A549 (cell line): ENCODE measurements around the gene TMEM163. TPM values are rescaled to one million over a fixed set of nuclear protein-coding genes. Genes with fewer than 3 reads are reported as not detected.

ENCODE experiments used
- ATAC-seq, 2 experiments: fragments of 200-7000 bp in 1 of 2; fragments of >200 bp in 1 of 2; cut with Nextera tagmentation in 1 of 2; cut with Tn5 transposase in 1 of 2; 3 replicates each; pipeline versions ENCODE4 v1.8.0 to v1.9.1; 2018 to 2020; ENCODE audit warnings: mild to moderate bottlenecking in 1 of 2, moderate library complexity in 1 of 2
- CTCF ChIA-PET: fragments of 300-600 bp; sonication (Branson Sonifier 250); formaldehyde crosslinking; extraction: SDS; loops from one replicate; lab custom pipeline; 2021; ENCODE audit warnings: antibody characterized with exemption, inconsistent platforms; lab: Yijun Ruan, JAX
- POLR2A ChIA-PET: fragments of 350-600 bp; formaldehyde crosslinking; extraction: SDS; loops from one replicate; lab custom pipeline; 2021; ENCODE audit warnings: antibody characterized with exemption, inconsistent platforms; lab: Yijun Ruan, JAX
- DNase-seq, 2 experiments: peaks; one replicate each; pipeline versions ENCODE4 v3.0.0 to v3.0.0-alpha.2; 2011 to 2016; ENCODE audit warnings: low read depth in 1 of 2, low spot score in 1 of 2
- FAIRE-seq: peaks from 2 replicates; lab custom pipeline; 2011; peaks lifted over from hg19 to GRCh38; lab: Jason Lieb, UNC
- H3K27ac ChIP-seq, 2 experiments: fragments of >200 bp; sonication (Bioruptor Twin); formaldehyde crosslinking; 3 replicates each; pipeline ENCODE4 v1.5.1; 2016 to 2017
- H3K4me1 ChIP-seq: fragments of >200 bp; sonication (Bioruptor Twin); formaldehyde crosslinking; 3 replicates; pipeline ENCODE4 v1.6.1; 2016
- H3K4me2 ChIP-seq: fragments of >200 bp; sonication (Bioruptor Twin); formaldehyde crosslinking; 3 replicates; pipeline ENCODE4 v1.6.1; 2016
- H3K4me3 ChIP-seq: fragments of >200 bp; sonication (Bioruptor Twin); formaldehyde crosslinking; 3 replicates; pipeline ENCODE4 v1.5.1; 2016
- H3K9me3 ChIP-seq: fragments of >200 bp; sonication (Bioruptor Twin); formaldehyde crosslinking; 3 replicates; pipeline ENCODE4 v1.6.1; 2016
- BHLHE40 ChIP-seq: IDR thresholded peaks from 2 replicates; pipeline ENCODE4 v1.6.1; 2012; ENCODE audit warnings: low read depth, low read length, inconsistent platforms
- CBX8 ChIP-seq: fragments of 200-600 bp; sonication (generic); IDR thresholded peaks from 2 replicates; pipeline ENCODE4 v1.6.1; 2016
- CHD2 ChIP-seq: fragments of 150-350 bp; IDR thresholded peaks from 2 replicates; pipeline ENCODE4 v1.6.1; 2014; ENCODE audit warnings: low read length; ENCODE audit not compliant: partially characterized antibody
- CHD4 ChIP-seq: fragments of 200-600 bp; sonication (generic); IDR thresholded peaks from 2 replicates; pipeline ENCODE4 v1.6.1; 2016; ENCODE audit warnings: antibody characterized with exemption, mild to moderate bottlenecking, borderline replicate concordance
- EHMT2 ChIP-seq: fragments of 200-600 bp; sonication (generic); IDR thresholded peaks from 2 replicates; pipeline ENCODE4 v1.6.1; 2016; ENCODE audit warnings: antibody characterized with exemption, low read depth, mild to moderate bottlenecking, moderate library complexity
- ESRRA ChIP-seq: fragments of 150-350 bp; IDR thresholded peaks from 2 replicates; pipeline ENCODE4 v1.6.1; 2014; ENCODE audit warnings: mild to moderate bottlenecking, low read length, borderline replicate concordance
- FOSB ChIP-seq: fragments of 250-450 bp; sonication (Bioruptor Pico); IDR thresholded peaks from 2 replicates; pipeline ENCODE4 v1.5.0; 2020; ENCODE audit warnings: mild to moderate bottlenecking, moderate library complexity
- FOSL2 ChIP-seq, 2 experiments: fragments of 450-650 bp in 1 of 2; fragments of >200 bp in 1 of 2; sonication (Bioruptor Twin) in 1 of 2; formaldehyde crosslinking; IDR thresholded peaks; 2 replicates each; pipeline versions ENCODE4 v1.5.0 to v1.6.1; 2016 to 2020; ENCODE audit warnings: mild to moderate bottlenecking in 1 of 2, moderate library complexity in 1 of 2
- HDAC2 ChIP-seq: fragments of 200-600 bp; sonication (generic); IDR thresholded peaks from 2 replicates; pipeline ENCODE4 v1.6.1; 2016
- HEYL ChIP-seq: fragments of 250-450 bp; sonication (Bioruptor Pico); IDR thresholded peaks from 2 replicates; pipeline ENCODE4 v1.8.0; 2021; ENCODE audit warnings: mild to moderate bottlenecking, moderate library complexity
- HOXB13 ChIP-seq: fragments of 250-450 bp; sonication (Bioruptor Pico); IDR thresholded peaks from 2 replicates; pipeline ENCODE4 v1.5.0; 2020; ENCODE audit warnings: low read depth, mild to moderate bottlenecking, moderate library complexity
- KDM1A ChIP-seq: fragments of 200-600 bp; sonication (generic); IDR thresholded peaks from 2 replicates; pipeline ENCODE4 v1.6.1; 2016; ENCODE audit warnings: low read depth, mild to moderate bottlenecking
- KDM5A ChIP-seq: fragments of 200-600 bp; sonication (generic); IDR thresholded peaks from 2 replicates; pipeline ENCODE4 v1.6.1; 2016; ENCODE audit warnings: antibody characterized with exemption, mild to moderate bottlenecking
- MAFK ChIP-seq: fragments of 450-650 bp; IDR thresholded peaks from 2 replicates; pipeline ENCODE4 v1.6.1; 2014; ENCODE audit not compliant: partially characterized antibody
- MAZ ChIP-seq: fragments of 150-350 bp; IDR thresholded peaks from 2 replicates; pipeline ENCODE4 v1.6.1; 2014; ENCODE audit warnings: antibody characterized with exemption, low read depth, low read length, borderline replicate concordance
- MYC ChIP-seq: IDR thresholded peaks from 2 replicates; pipeline ENCODE4 v1.6.1; 2012; ENCODE audit warnings: mild to moderate bottlenecking, inconsistent platforms, low read length, improper control_type of control experiment, borderline replicate concordance
- NPAS2 ChIP-seq: fragments of 250-450 bp; sonication (Bioruptor Pico); IDR thresholded peaks from 2 replicates; pipeline ENCODE4 v1.8.0; 2022; ENCODE audit warnings: mild to moderate bottlenecking, moderate library complexity, borderline replicate concordance
- RAD21 ChIP-seq, 2 experiments: fragments of >200 bp in 1 of 2; sonication (Bioruptor Twin) in 1 of 2; formaldehyde crosslinking in 1 of 2; IDR thresholded peaks in 1 of 2; conservative IDR thresholded peaks in 1 of 2; 2 replicates in 1 of 2; 3 replicates in 1 of 2; pipeline ENCODE4 v1.6.1; 2012 to 2018; ENCODE audit warnings: inconsistent platforms in 1 of 2
- RARB ChIP-seq: fragments of 250-450 bp; sonication (Bioruptor Pico); IDR thresholded peaks from 2 replicates; pipeline ENCODE4 v1.8.0; 2021; ENCODE audit warnings: mild to moderate bottlenecking, moderate library complexity
- SMC3 ChIP-seq: fragments of >200 bp; sonication (Bioruptor Twin); formaldehyde crosslinking; IDR thresholded peaks from 3 replicates; pipeline ENCODE4 v1.6.1; 2018; ENCODE audit warnings: inconsistent platforms
- SREBF2 ChIP-seq: fragments of 450-650 bp; IDR thresholded peaks from 2 replicates; pipeline ENCODE4 v1.6.1; 2014; ENCODE audit warnings: mild to moderate bottlenecking, moderate library complexity
- TFCP2L1 ChIP-seq: fragments of 250-450 bp; sonication (Bioruptor Pico); IDR thresholded peaks from 2 replicates; pipeline ENCODE4 v1.5.0; 2021; ENCODE audit warnings: mild to moderate bottlenecking
- TP53 ChIP-seq: fragments of 250-450 bp; sonication (Bioruptor Pico); IDR thresholded peaks from 2 replicates; pipeline ENCODE4 v1.5.0; 2021; ENCODE audit warnings: mild to moderate bottlenecking, moderate library complexity
- WGBS: methylation state at CpG from one replicate; pipeline ENCODE4 v1.1.6; 2017; ENCODE audit errors: missing lambda C conversion rate; 5-methylcytosine and 5-hydroxymethylcytosine counted together
- polyA plus RNA-seq, 4 experiments: library from polyadenylated mRNA; depleted of rRNA in 3 of 4; stranded (reverse); fragments of >200 nt; fragmentation: RNase III in 1 of 4; extraction: RNeasy Plus Mini Kit Qiagen cat#74134 plus additional on column Dnase treatment in 1 of 4; gene quantifications; 2 replicates in 3 of 4; 3 replicates in 1 of 4; pipeline ENCODE4 v1.2.3, GENCODE V29; 2011 to 2017
- TF ChIP-seq, protein P1 (sequence below): fragments of 250-450 bp; sonication (Bioruptor Pico); IDR thresholded peaks from 2 replicates; pipeline ENCODE4 v1.5.0; 2021; ENCODE audit warnings: mild to moderate bottlenecking, moderate library complexity, borderline replicate concordance
- TF ChIP-seq, protein P2 (sequence below): IDR thresholded peaks from 2 replicates; pipeline ENCODE4 v1.6.1; 2012
- TF ChIP-seq, protein P3 (sequence below): fragments of >200 bp; sonication (Bioruptor Twin); formaldehyde crosslinking; IDR thresholded peaks from 3 replicates; pipeline ENCODE4 v1.5.1; 2016
- TF ChIP-seq, protein P4 (sequence below): IDR thresholded peaks from 2 replicates; pipeline ENCODE4 v1.6.1; 2012; ENCODE audit warnings: low read depth, borderline replicate concordance

The TMEM163 gene
- polyA plus RNA-seq, 2 of the 4 experiments (the other 2 are of a cell fraction) = not detected

DNA sequence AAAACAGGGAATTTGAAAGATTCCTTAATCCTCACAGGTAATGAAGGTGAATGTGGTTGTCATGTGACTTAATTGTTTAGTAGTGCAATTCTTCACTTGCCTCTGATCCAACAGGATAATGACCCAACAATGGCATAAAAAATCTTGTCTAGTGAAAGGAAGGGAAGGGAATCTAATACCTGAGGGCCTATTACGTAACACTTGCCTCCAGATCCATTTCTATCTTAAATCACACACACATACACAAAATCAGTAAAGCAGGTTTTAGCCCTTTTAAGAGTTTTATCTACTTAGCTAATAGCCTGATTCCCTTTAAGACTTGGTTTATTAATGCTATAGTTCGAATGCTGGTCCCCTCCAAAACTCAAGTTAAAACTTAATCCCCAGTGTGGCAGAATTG is 118.6 kb downstream of the TMEM163 start:
- FAIRE-seq = no peak
- 7% methylated on average over 2 of the region's 2 CpGs for WGBS
- TF ChIP-seq CBX8 = no peak
- no peak for TF ChIP-seq SREBF2
- no peak for TF ChIP-seq BHLHE40
- no peak for TF ChIP-seq MYC
- no peak for TF ChIP-seq RAD21 (conservative IDR thresholded peaks at IDR 0.05 in 1 of 2, IDR thresholded peaks at IDR 0.05 in 1 of 2)
- TF ChIP-seq TFCP2L1 = no peak
- TF ChIP-seq, protein P1, sequence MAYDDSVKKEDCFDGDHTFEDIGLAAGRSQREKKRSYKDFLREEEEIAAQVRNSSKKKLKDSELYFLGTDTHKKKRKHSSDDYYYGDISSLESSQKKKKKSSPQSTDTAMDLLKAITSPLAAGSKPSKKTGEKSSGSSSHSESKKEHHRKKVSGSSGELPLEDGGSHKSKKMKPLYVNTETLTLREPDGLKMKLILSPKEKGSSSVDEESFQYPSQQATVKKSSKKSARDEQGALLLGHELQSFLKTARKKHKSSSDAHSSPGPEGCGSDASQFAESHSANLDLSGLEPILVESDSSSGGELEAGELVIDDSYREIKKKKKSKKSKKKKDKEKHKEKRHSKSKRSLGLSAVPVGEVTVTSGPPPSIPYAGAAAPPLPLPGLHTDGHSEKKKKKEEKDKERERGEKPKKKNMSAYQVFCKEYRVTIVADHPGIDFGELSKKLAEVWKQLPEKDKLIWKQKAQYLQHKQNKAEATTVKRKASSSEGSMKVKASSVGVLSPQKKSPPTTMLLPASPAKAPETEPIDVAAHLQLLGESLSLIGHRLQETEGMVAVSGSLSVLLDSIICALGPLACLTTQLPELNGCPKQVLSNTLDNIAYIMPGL (CRISPR knock-in tag) = no peak
- TF ChIP-seq MAZ = no peak
- TF ChIP-seq MAFK = no peak
- TF ChIP-seq FOSB = no peak
- TF ChIP-seq KDM5A = no peak
- ChIA-PET CTCF (no interaction called here), POLR2A (no interaction called here)
- no peaks in the 10 kb centered on the region for H3K4me1 ChIP-seq
- no peak overlapping the region for H3K4me2 ChIP-seq
- no peak for ATAC-seq
- no peak for DNase-seq
- H3K27ac ChIP-seq = no peak overlapping the region
- H3K9me3 ChIP-seq = 0 out of 3 replicates have a peak, but pooled peaks cover 3% of the 10 kb centered on the region
- no peak overlapping the region for H3K4me3 ChIP-seq

DNA sequence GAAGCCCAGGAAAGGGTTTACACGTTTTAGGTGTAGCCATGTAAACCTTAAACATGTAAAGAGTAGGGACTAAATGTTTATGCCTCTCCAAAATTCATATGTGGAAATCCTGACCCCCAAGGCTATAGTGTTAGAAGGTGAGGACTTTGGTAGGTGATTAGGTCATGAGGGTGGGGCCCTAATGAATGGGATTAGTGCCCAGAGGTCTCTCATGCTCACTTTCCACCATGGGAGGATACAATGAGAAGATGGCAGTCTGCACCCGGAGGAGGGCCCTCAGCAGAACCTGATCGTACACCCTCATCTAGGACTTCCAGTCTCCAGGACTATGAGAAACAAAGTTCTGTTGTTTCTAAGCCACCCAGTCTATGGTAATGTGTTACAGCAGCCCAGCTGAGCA is 119.6 kb downstream of the TMEM163 start:
- ATAC-seq (no peak), DNase-seq (no peak), FAIRE-seq (no peak)
- POLR2A ChIA-PET = no interaction called here
- CTCF ChIA-PET = interaction anchor here (0.6 kb wide), 1 partner anchor 185 kb away, joined by 7 read pairs; no protein-coding TSS in a partner anchor
- Histone ChIP-seq H3K9me3 (0 out of 3 replicates have a peak, but pooled peaks cover 3% of the 10 kb centered on the region), H3K4me3 (no peak overlapping the region), H3K4me1 (no peaks in the 10 kb centered on the region), H3K4me2 (no peak overlapping the region), H3K27ac (no peak overlapping the region)
- 24% methylated on average over 3 of the region's 3 CpGs for WGBS
- no peak for TF ChIP-seq SMC3
- TF ChIP-seq RAD21 (conservative IDR thresholded peaks at IDR 0.05 in 1 of 2, IDR thresholded peaks at IDR 0.05 in 1 of 2) = no peak
- no peak for TF ChIP-seq TP53 (CRISPR knock-in tag)
- no peak for TF ChIP-seq CHD2
- no peak for TF ChIP-seq HDAC2
- no peak for TF ChIP-seq MAZ
- no peak for TF ChIP-seq KDM1A
- TF ChIP-seq RARB = no peak
- no peak for TF ChIP-seq HOXB13
- TF ChIP-seq NPAS2 = no peak
- TF ChIP-seq, protein P2, sequence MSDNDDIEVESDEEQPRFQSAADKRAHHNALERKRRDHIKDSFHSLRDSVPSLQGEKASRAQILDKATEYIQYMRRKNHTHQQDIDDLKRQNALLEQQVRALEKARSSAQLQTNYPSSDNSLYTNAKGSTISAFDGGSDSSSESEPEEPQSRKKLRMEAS = no peak

DNA sequence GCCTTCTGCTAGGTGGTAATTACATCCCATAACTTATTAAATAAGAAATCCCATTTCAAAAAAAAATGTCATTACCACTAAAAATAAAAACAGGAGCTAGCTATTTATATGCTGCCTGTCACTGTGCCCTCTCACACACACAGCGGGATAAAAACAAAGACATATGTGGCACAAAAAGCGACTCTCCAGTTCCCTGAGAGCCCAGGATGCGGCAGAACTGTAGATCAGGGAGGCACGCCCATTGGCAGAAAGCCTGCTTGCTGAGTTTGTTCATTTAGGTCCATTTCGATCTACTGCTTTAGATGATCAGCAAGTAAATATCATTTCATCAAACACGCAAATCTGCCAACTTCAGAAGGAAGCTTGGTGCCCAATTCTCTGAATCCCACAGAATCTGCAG is 124.4 kb downstream of the TMEM163 start:
- no peak for DNase-seq
- ATAC-seq = no peak
- Histone ChIP-seq H3K4me3 (no peak overlapping the region), H3K9me3 (peaks cover 10% of the 10 kb centered on the region), H3K4me2 (no peak overlapping the region), H3K4me1 (no peaks in the 10 kb centered on the region), H3K27ac (no peak overlapping the region)
- ChIA-PET CTCF (no interaction called here), POLR2A (no interaction called here)
- FAIRE-seq = no peak
- whole genome bisulfite sequencing = 16% methylated on average over 6 of the region's 6 CpGs
- TF ChIP-seq SMC3 (no peak), ESRRA (no peak), CHD2 (no peak), MYC (no peak), RARB (no peak), HEYL (CRISPR knock-in tag) (no peak), FOSB (no peak), BHLHE40 (no peak), TP53 (CRISPR knock-in tag) (no peak), FOSL2 (IDR thresholded peaks at IDR 0.05) (no peak), FOSL2 (CRISPR knock-in tag; IDR thresholded peaks at IDR 0.05) (no peak), CHD4 (no peak), EHMT2 (no peak)
- TF ChIP-seq, protein P3, sequence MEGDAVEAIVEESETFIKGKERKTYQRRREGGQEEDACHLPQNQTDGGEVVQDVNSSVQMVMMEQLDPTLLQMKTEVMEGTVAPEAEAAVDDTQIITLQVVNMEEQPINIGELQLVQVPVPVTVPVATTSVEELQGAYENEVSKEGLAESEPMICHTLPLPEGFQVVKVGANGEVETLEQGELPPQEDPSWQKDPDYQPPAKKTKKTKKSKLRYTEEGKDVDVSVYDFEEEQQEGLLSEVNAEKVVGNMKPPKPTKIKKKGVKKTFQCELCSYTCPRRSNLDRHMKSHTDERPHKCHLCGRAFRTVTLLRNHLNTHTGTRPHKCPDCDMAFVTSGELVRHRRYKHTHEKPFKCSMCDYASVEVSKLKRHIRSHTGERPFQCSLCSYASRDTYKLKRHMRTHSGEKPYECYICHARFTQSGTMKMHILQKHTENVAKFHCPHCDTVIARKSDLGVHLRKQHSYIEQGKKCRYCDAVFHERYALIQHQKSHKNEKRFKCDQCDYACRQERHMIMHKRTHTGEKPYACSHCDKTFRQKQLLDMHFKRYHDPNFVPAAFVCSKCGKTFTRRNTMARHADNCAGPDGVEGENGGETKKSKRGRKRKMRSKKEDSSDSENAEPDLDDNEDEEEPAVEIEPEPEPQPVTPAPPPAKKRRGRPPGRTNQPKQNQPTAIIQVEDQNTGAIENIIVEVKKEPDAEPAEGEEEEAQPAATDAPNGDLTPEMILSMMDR = no peak
- TF ChIP-seq, protein P4, sequence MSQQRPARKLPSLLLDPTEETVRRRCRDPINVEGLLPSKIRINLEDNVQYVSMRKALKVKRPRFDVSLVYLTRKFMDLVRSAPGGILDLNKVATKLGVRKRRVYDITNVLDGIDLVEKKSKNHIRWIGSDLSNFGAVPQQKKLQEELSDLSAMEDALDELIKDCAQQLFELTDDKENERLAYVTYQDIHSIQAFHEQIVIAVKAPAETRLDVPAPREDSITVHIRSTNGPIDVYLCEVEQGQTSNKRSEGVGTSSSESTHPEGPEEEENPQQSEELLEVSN = no peak
